HG02642 (cell line): ENCODE measurements around the gene CFAP298.
A peak's percentile ranks its signal among the peaks of the same experiment; 100 is the strongest.
"Not testable (repeated sequence)": the region's sequence is repeated elsewhere in the genome, so short reads cannot be mapped to it uniquely, and the experiment has no call there.

ENCODE experiments used
- ATAC-seq: cut with Tn5 transposase; IDR thresholded peaks from one replicate; pipeline ENCODE4 v1.9.1; 2021; ENCODE audit warnings: mild to moderate bottlenecking; ENCODE audit not compliant: unreplicated experiment, poor library complexity

Gene CFAP298

DNA sequence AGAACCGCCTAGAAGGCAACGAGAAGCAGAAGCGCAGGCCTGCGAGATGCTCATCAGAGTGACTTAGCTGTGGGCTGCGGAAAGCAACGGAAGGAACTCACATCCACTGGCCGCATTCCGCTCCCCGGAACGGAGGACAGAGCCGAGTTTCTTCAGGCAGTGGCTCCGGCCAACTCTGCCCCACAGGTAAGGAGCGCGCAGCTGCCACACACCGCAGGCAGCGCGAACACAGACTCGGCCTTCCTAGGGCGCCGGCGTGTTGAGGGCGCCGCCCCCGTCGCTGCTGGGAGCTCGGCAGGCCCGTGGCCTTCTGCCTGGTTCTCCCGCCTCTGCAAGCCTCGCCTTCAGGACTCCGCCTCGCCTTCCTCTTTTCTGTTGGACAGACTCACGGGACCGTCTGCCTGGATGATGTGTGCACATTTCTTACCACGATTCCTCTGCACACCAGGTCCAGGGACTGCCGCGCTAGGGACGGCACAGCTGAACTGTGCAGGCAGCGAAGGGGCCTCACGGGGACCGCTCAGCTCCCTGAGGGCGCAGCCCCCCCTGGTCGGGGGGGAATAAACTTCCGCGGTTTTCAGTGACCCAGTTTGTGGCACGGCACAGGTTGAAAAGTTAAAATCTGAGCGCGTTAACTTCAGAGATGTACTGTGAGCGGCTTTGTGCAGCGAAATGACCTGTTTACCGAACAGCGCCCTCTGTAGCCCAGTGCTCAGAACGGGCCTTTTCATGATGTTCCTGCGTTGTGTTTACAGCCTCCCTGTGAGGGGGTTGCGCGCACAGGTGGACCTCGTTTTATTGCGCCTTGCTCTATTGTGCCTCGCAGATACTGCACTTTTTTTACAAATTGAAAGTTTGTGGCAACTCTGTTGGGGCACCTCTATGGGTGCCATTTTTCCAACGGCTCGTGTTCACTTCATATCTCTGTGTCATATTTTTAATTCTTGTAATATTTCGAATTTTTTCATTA, 42.6 kb downstream of the CFAP298 start:
- ATAC-seq = peak; percentile 86

DNA sequence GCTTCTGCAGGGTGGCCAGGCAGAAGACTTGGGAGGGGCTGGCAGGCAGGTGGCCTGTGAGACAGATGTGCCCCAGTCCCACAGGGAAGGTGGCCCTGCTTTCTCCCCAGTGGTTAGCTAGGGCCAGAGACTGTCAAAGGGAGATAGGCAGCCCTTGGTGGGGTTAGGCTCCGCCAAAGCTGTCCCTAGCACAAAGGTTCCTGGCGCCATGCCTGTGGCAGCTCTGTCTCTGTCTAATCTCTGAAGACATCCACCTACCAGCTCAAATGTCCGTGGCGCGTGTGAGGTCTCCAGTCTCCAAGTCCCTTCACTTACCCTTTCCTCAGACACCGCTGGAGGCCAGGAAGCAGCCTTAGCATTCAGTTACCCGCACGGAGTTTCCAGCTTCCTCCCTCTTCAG, 44.6 kb downstream of the CFAP298 start:
- ATAC-seq = no peak

DNA sequence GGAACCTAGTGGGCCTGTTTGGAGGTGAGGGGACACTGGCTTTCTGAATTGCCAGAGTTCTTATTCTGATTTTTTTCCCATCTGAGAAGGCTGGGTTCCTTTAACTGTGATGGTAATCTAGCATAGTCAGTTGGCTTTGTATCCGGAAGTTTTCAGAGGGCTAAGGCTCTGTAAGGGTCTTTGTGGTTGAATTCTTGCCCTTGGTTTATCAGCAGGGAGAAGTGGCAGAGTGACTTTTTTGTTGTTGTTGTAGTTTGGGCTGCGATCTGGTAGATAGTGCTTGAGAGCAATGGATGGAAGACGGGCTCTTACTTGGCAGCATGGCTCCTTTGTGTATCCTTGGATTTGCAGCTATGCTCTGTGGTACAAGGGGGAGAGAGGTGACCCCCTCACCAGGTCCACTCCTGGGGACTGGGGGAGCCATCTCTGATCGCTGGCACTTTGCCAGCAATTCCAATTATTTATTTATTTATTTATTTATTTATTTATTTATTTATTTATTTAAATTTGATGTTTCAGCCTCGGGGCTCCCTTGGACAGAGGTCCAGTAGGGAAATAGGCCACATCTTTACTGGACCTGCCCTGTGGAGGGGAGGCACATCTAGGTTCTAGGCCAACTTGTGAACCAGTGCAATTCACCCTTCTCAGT, 45.3 kb downstream of the CFAP298 start:
- no peak for ATAC-seq

DNA sequence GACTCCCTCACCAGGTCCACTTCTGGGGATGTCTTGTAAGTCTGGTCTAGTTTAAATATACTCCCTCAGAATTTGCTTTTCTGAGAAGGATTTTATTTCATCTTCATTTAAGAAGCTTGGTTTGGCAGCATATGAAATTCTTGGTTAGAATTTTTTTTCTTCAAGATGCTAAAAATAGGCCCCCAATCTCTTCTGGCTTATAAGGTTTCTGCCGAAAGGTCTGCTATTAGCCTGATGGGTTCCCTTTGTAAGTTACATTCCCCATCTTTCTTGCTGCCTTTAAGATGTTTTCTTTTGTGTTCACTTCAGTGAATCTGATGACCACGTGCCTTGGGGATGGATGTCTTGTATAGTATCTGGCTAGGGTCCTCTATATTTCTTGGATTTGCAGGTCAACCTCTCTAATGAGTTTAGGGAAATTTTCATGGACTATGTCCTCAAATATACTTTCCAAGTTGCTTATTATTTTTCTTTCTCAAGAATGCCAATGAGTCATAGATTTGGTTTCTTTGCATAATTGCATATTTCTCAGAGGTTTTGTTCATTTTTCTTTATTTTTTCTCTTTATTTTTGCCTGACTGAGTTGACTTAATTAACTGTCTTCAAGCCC, 46.2 kb downstream of the CFAP298 start:
- ATAC-seq = no peak

DNA sequence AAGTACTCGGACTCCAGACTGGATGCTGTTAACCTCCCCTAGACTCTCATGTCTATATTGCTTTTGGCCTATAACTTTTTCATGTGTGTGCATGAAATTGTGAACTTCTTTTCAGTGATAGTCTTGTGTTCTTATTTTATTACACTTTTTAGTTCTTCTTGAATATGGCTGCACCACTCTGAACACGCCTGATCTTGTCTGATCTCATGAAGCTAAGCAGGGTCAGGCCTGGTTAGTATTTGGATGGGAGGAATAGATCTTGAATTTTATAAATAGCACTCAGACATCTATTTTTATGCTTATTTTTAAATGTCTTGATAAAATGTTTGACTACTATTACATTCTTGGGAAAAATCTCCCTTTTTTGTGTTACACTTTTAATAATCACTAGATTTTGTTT, 49.3 kb downstream of the CFAP298 start:
- ATAC-seq = no peak

DNA sequence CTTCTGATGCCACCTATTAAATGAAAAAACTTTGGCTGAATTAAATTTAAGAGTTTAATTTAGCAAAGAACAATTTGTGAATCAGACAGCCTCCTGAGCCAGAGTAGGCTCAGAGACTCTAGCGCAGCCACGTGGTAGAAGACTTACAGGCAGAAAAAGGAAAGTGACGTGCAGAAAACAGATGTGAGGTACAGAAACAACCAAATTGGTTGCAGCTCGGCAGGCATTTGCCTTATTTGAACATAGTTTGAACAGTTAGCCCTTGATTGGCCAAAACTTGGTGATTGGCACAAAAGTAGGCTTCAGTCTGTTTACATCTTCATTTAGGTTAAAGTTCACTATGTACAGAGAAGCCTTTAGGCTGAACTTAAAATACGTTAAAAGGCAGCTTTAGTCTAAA, 49.8 kb downstream of the CFAP298 start:
- no peak for ATAC-seq

DNA sequence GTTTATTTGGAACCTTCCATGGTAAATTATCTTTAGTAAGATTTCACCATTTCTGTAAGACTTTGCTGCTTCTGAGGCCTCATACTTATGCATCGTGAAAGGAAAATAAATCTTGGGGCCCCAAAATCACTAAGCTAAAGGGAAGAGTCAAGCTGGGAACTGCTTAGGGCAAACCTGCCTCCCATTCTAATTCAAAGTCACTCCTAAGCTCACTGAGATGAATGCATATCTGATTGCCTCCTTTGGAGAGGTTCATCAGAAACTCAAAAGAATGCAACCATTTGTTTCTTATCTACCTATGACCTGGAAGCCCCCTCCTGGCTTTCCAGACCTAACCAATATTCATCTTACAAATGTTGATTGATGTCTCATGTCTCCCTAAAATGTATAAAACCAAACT, 50.7 kb downstream of the CFAP298 start:
- ATAC-seq = not testable (repeated sequence)

DNA sequence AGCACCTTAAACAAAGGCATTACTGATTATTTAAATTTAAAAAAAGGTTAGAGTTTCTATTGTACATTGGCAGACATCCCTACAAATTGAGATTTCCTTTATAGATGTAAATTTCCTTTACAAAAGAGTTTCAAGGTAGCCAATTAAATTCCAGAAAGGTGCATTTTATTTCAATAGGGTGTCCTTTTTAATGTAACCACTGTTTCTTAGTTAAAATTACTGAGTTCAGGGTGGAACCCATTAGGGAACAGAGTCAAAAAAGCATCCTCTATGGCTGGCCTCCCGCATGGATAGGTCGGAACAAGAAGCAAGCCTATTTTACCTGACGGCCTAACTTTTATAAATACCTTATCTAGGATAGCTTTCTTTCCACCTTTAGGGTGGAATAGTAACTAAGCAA, 51.3 kb downstream of the CFAP298 start:
- no peak for ATAC-seq

DNA sequence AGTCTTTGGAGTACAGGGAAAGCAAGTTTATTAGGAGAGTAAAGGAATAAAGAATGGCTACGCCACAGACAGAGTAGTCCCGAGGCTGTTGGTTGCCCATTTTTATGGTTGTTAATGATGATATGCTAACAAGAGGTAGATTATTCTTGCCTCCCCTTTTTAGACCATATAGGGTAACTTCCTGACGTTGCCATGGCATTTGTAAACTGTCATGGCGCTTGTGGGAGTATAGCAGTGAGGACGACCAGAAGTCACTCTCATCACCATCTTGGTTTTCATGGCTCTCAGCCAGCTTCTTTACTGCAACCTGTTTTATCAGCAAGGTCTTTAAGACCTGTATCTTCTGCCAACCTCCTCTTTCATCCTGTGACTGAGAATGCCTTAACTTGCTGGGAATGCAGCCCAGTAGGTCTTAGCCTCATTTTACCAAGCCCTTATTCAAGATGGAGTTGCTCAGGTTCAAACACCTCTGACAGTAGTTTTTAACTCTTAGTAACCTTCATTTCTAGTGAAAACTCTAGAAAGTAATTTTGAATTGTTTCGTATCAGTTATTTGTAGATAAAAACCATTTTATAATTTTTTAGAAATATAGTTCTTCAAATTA, 53.1 kb downstream of the CFAP298 start:
- no peak for ATAC-seq

DNA sequence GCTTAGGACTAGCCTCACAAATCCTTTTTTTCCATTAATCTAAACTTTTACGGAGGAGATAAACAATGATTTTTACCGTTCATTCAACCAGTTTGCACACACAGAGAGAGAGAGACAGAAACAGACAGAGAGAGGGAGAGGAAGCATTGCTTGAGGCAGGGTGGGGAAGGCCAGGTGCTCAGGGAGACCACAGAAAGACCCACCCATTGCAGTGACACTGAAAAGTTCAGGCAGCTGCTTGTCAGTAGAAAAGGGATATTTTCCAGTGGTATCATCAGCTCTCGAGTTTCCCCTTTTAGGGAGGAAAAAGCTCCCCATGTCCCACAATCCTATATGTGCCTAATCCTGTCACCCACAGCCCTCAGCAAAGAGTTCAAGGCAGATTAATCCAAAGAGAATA, 54.1 kb downstream of the CFAP298 start:
- no peak for ATAC-seq

DNA sequence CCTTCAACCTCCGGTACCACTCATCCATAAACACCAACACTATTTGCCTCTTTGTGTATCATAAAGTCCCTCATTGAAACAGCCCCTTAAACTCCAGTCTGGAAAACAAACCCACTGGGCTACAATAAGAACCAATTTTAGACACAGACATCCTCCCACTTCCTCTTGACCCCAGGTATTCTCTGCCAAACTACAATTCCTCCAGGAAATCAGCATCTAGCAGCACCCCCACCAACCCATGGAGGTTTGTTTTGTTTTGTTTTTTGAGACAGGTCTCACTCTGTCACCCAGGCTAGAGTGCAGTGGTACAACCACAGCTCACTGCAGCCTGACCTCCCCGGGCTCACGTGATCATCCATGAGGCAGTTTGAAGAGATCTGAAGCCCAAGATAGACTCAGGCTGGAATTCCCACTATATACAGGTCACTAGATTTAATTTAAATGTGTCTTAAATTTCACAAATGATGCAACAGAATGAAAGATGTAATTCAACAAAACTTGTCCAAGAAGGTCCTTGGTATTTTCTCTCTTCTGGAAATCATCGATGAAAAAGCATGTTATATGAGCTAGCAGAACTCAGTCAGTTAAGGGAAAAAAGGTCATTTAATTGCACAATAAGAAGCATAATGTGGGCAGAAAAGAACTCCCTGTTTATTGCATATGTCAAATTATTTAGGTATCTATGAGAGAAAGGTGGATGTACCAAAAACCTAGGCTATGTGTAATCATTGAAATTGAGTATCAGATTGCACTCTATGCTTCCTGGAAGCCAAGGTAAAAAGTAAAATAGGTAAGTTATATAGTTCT, 57.1 kb downstream of the CFAP298 start:
- no peak for ATAC-seq

DNA sequence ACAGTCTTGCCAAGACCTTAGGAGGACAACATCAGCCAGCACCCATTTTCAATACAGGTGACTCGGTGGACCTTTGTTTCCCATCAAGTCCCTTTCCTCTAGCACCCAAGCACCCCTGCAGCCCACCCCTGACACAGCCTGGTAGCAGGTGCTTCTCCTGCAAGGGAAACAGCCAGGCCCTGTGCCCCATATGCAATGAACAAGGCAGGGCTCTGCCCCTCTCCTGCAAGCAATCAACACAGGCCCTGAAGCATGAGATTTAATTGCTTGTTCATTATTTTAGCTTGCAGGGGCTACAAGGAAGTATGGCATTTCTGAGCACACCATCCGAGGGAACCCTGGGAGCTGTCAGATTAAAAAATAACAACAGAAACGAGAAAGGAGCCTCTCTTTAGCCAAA, 62.3 kb downstream of the CFAP298 start:
- no peak for ATAC-seq

DNA sequence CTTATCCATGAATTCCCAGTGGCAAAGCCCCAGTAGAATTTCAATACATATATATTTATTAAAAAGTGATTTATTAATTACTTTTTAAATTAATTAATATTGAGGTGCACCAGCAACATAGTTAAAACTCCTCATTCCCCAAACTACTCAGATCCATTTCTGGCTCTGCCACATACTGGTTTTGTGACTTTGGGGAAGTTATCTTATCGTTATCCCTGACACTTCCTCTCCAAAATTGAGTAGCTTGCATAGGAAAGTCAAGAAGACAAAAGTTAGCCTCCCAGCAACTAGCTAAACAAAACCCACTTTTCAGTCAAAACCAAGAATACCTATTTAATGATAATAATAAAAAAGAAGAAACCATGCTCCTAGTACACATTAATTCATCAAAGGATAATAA, 62.7 kb downstream of the CFAP298 start:
- ATAC-seq = no peak
